K562 (cell line): ENCODE data around the gene UCP3. TPM values are rescaled to one million over a fixed set of nuclear protein-coding genes. Genes with fewer than 3 reads are reported as not detected.

Experiments used
- BCL6 ChIP-seq: fragments of 250-450 bp; sonication (Bioruptor Pico); IDR thresholded peaks from 2 replicates; pipeline ENCODE4 v1.4.0; 2020
- CHD4 ChIP-seq: fragments of 200-600 bp; sonication (generic); IDR thresholded peaks from 3 replicates; pipeline ENCODE4 v1.6.1; 2012; ENCODE audit warnings: low read depth, mild to moderate bottlenecking, mixed read lengths, low read length, inconsistent platforms; ENCODE audit not compliant: insufficient read depth, insufficient replicate concordance, poor library complexity, severe bottlenecking
- FOXK1 ChIP-seq: sonication (generic); formaldehyde crosslinking; IDR thresholded peaks from 2 replicates; pipeline ENCODE4 v1.8.0; 2022; ENCODE audit warnings: missing genetic modification reagents, mild to moderate bottlenecking, borderline replicate concordance
- HDGF ChIP-seq: fragments of 450-650 bp; IDR thresholded peaks from 2 replicates; pipeline ENCODE4 v1.6.1; 2016
- NFATC3 ChIP-seq: fragments of 450-650 bp; IDR thresholded peaks from 2 replicates; pipeline ENCODE4 v1.6.1; 2017; ENCODE audit warnings: mild to moderate bottlenecking
- NUFIP1 ChIP-seq: fragments of 450-650 bp; IDR thresholded peaks from 2 replicates; pipeline ENCODE4 v1.6.1; 2018; ENCODE audit not compliant: partially characterized antibody
- POLR2A ChIP-seq: fragments of 450-650 bp; conservative IDR thresholded peaks from 2 replicates; pipeline ENCODE4 v1.6.1; 2016
- PTBP1 ChIP-seq: fragments of 200-400 bp; formaldehyde crosslinking; IDR thresholded peaks from 2 replicates; pipeline ENCODE4 v1.6.1; 2017; ENCODE audit warnings: low read depth, low read length
- SMARCB1 ChIP-seq: IDR thresholded peaks from 2 replicates; pipeline ENCODE4 v1.6.1; 2011; ENCODE audit warnings: improper control_type of control experiment, low read depth; ENCODE audit not compliant: insufficient read length
- XRCC4 ChIP-seq: IDR thresholded peaks from one replicate; pipeline ENCODE4 v1.6.1; 2011; ENCODE audit not compliant: insufficient read depth, insufficient read length; ENCODE audit errors: extremely low read depth
- ZNF239 ChIP-seq: fragments of 250-450 bp; sonication (Bioruptor Pico); IDR thresholded peaks from 2 replicates; pipeline ENCODE4 v1.4.0; 2020; ENCODE audit warnings: mild to moderate bottlenecking
- ZNF644 ChIP-seq: fragments of 200-800 bp; sonication (Bioruptor generic); IDR thresholded peaks from 2 replicates; pipeline ENCODE4 v1.6.1; 2016; ENCODE audit warnings: low read depth, missing genetic modification characterization, missing compliant biosample characterization
- polyA plus RNA-seq, 8 experiments: library from polyadenylated mRNA; depleted of rRNA in 4 of 8; stranded (reverse) in 5 of 8; unstranded in 3 of 8; fragments of >200 nt; fragmentation: Nextera tagmentation in 2 of 8; fragmentation: Illumina TruSeq in 1 of 8; extraction: Ambion mirVana in 2 of 8; extraction: Trizol in 1 of 8; gene quantifications; 2 replicates each; pipeline versions ENCODE4 v1.2.1 to v1.2.3, GENCODE V29; 2011 to 2014; ENCODE audit warnings: inconsistent platforms in 1 of 8, missing spikeins in 1 of 8
- total RNA-seq, 7 experiments: library from RNA; depleted of rRNA in 6 of 7; stranded (reverse); fragments of >200 nt in 6 of 7; fragmentation: Illumina TruSeq in 2 of 7; extraction: Trizol in 2 of 7; gene quantifications; 2 replicates each; pipeline versions ENCODE4 v1.2.1 to v1.2.3, GENCODE V29; 2011 to 2021; ENCODE audit warnings: low replicate concordance in 1 of 7
- TF ChIP-seq, protein P1 (sequence below): fragments of 450-650 bp; formaldehyde crosslinking; conservative IDR thresholded peaks from 2 replicates; pipeline ENCODE4 v1.4.0; 2022; ENCODE audit warnings: mild to moderate bottlenecking, missing genetic modification characterization
- TF ChIP-seq, protein P2 (sequence below): sonication (generic); formaldehyde crosslinking; IDR thresholded peaks from 2 replicates; pipeline ENCODE4 v1.8.0; 2022; ENCODE audit warnings: mild to moderate bottlenecking, missing genetic modification reagents, borderline replicate concordance
- TF ChIP-seq, protein P3 (sequence below): sonication (generic); formaldehyde crosslinking; IDR thresholded peaks from 2 replicates; pipeline ENCODE4 v1.8.1; 2022; ENCODE audit warnings: missing genetic modification reagents
- TF ChIP-seq, protein P4 (sequence below): fragments of 250-450 bp; sonication (Bioruptor Pico); IDR thresholded peaks from 2 replicates; pipeline ENCODE4 v1.5.0; 2022; ENCODE audit warnings: mild to moderate bottlenecking
- TF ChIP-seq, protein P5 (sequence below): fragments of 450-650 bp; IDR thresholded peaks from 2 replicates; pipeline ENCODE4 v1.6.1; 2018; ENCODE audit warnings: mild to moderate bottlenecking, low read depth; ENCODE audit not compliant: partially characterized antibody
- TF ChIP-seq, protein P6 (sequence below): fragments of 450-650 bp; IDR thresholded peaks from one replicate; pipeline ENCODE4 v1.6.1; 2018; ENCODE audit warnings: mild to moderate bottlenecking, moderate library complexity; ENCODE audit not compliant: partially characterized antibody

UCP3 gene
- total and polyA plus RNA-seq, 9 of the 15 experiments (the other 6 are each of a cell fraction or from before 2014, with no cell fraction given) = 0.05 to 0.65 (median 0.25) TPM; not detected in 2

DNA sequence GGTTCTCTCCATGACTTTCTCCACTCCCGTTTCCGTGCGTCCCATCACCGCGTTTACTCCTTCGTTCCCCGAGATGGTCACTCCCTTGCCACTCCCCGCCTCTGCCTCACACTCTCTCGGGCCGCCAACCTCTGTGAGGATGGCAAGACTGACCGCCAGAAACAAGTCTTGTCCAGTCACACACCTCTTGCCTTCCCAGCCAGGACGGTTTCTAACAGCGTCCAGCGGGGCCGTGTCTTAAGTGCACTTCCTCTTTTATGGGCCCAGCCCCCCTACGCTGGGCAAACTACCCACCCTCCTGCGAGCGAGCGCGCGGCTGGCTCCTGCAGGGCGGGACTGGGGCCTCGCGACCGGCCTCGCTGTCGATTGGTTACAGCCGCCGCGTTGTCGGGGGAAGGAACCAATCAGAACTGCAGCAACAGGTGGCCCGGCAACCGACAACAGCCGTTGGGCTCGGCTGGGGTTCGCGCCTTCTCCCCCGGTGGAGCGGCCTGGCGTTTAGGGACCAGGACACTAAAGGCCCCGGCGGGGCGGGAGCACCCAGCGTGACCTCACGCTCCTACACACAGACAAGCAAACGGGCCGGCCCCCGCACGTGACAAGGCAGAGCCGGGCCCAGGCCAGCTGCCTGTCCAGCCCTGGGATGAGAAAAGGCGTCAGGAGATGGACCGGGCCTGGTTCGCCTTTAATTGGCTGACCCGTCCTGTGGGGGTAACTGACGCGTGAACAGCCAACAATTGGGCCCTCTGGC lies 25.7 kb downstream of the UCP3 start (continued):
- TF ChIP-seq, protein P1, sequence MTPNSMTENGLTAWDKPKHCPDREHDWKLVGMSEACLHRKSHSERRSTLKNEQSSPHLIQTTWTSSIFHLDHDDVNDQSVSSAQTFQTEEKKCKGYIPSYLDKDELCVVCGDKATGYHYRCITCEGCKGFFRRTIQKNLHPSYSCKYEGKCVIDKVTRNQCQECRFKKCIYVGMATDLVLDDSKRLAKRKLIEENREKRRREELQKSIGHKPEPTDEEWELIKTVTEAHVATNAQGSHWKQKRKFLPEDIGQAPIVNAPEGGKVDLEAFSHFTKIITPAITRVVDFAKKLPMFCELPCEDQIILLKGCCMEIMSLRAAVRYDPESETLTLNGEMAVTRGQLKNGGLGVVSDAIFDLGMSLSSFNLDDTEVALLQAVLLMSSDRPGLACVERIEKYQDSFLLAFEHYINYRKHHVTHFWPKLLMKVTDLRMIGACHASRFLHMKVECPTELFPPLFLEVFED = peak; percentile 90
- TF ChIP-seq FOXK1 (CRISPR knock-in tag) = no peak
- TF ChIP-seq, protein P2, sequence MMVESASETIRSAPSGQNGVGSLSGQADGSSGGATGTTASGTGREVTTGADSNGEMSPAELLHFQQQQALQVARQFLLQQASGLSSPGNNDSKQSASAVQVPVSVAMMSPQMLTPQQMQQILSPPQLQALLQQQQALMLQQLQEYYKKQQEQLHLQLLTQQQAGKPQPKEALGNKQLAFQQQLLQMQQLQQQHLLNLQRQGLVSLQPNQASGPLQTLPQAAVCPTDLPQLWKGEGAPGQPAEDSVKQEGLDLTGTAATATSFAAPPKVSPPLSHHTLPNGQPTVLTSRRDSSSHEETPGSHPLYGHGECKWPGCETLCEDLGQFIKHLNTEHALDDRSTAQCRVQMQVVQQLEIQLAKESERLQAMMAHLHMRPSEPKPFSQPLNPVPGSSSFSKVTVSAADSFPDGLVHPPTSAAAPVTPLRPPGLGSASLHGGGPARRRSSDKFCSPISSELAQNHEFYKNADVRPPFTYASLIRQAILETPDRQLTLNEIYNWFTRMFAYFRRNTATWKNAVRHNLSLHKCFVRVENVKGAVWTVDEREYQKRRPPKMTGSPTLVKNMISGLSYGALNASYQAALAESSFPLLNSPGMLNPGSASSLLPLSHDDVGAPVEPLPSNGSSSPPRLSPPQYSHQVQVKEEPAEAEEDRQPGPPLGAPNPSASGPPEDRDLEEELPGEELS (CRISPR knock-in tag) = peak; percentile 90; the same call in 1 of the 2 replicates
- TF ChIP-seq PTBP1 = no peak
- TF ChIP-seq, protein P3, sequence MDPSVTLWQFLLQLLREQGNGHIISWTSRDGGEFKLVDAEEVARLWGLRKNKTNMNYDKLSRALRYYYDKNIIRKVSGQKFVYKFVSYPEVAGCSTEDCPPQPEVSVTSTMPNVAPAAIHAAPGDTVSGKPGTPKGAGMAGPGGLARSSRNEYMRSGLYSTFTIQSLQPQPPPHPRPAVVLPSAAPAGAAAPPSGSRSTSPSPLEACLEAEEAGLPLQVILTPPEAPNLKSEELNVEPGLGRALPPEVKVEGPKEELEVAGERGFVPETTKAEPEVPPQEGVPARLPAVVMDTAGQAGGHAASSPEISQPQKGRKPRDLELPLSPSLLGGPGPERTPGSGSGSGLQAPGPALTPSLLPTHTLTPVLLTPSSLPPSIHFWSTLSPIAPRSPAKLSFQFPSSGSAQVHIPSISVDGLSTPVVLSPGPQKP (CRISPR knock-in tag) = no peak
- TF ChIP-seq, protein P4, sequence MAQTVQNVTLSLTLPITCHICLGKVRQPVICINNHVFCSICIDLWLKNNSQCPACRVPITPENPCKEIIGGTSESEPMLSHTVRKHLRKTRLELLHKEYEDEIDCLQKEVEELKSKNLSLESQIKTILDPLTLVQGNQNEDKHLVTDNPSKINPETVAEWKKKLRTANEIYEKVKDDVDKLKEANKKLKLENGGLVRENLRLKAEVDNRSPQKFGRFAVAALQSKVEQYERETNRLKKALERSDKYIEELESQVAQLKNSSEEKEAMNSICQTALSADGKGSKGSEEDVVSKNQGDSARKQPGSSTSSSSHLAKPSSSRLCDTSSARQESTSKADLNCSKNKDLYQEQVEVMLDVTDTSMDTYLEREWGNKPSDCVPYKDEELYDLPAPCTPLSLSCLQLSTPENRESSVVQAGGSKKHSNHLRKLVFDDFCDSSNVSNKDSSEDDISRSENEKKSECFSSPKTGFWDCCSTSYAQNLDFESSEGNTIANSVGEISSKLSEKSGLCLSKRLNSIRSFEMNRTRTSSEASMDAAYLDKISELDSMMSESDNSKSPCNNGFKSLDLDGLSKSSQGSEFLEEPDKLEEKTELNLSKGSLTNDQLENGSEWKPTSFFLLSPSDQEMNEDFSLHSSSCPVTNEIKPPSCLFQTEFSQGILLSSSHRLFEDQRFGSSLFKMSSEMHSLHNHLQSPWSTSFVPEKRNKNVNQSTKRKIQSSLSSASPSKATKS (CRISPR knock-in tag) = no peak
- TF ChIP-seq, protein P5, sequence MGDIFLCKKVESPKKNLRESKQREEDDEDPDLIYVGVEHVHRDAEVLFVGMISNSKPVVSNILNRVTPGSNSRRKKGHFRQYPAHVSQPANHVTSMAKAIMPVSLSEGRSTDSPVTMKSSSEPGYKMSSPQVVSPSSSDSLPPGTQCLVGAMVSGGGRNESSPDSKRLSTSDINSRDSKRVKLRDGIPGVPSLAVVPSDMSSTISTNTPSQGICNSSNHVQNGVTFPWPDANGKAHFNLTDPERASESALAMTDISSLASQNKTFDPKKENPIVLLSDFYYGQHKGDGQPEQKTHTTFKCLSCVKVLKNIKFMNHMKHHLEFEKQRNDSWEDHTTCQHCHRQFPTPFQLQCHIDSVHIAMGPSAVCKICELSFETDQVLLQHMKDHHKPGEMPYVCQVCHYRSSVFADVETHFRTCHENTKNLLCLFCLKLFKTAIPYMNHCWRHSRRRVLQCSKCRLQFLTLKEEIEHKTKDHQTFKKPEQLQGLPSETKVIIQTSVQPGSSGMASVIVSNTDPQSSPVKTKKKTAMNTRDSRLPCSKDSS = no peak
- no peak for TF ChIP-seq SMARCB1
- peak; percentile 85; the same call in 1 of the 2 replicates for TF ChIP-seq HDGF
- TF ChIP-seq NFATC3 = no peak
- no peak for TF ChIP-seq ZNF644 (tag)
- TF ChIP-seq, protein P6, sequence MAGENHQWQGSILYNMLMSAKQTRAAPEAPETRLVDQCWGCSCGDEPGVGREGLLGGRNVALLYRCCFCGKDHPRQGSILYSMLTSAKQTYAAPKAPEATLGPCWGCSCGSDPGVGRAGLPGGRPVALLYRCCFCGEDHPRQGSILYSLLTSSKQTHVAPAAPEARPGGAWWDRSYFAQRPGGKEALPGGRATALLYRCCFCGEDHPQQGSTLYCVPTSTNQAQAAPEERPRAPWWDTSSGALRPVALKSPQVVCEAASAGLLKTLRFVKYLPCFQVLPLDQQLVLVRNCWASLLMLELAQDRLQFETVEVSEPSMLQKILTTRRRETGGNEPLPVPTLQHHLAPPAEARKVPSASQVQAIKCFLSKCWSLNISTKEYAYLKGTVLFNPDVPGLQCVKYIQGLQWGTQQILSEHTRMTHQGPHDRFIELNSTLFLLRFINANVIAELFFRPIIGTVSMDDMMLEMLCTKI = no peak
- no peak for TF ChIP-seq BCL6 (CRISPR knock-in tag)
- peak; percentile 95 for TF ChIP-seq POLR2A
- TF ChIP-seq ZNF239 = peak; percentile 8; the same call in 1 of the 2 replicates
- no peak for TF ChIP-seq XRCC4
- TF ChIP-seq CHD4 = no peak
- TF ChIP-seq NUFIP1 = peak; percentile 21
